ENCODE results near the gene CALHM2.

DNA sequence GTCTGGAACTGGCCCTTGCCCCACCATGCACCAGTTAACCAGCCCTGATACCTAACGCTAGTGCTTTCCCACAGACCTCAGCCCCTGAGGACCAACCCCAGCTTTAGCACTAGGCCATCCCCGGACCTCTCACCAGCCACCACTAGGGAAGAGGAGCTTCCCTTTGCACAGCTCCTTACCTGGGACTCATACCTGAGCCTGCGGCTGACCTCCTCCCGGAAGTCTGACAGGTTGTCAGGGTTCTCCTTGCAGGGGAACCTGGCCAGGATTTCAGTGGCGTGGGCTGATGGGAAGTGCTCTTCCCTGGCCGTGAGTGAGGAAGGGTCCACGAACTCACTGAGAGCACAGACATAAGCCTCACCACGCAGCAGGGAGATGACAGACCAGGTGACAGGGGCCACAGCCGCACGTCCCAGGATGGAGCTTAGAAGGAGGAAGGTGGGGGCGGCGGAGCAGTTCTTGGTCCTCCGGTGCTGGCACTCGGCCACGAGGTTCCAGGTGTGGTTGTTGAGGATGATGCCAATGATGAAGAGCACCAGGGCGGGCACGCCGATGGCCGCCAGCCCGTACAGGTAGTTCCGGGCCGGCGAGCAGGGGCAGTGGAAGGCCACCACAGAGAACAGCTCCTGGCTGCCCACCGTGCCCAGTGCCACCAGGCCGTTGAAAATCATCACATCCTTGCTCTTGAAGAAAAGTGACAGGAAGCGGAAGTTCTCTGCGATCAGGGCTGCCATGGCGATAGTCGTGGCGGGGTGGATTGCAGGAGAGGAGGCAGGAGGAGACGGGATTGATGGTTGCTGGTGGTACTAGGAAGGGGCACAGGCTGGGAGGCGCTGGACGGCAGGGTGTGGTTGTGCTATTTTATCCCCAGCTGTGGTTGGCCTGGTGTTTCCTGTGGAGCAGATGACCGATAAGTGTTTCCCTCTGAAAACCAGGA, 2.7 kb downstream of the CALHM2 start:
- TF ChIP-seq POLR2A (IDR thresholded peaks at IDR 0.05; ENCODE audit: insufficient read depth in 1 of 2, low read depth in 2 of 2, low read length in 2 of 2), result no peak
- TF ChIP-seq ZNF7 (CRISPR knock-in tag; IDR thresholded peaks at IDR 0.05), result no peak
- no peak for TF ChIP-seq ZSCAN12 (CRISPR knock-in tag; IDR thresholded peaks at IDR 0.05)
- TF ChIP-seq, protein P1, sequence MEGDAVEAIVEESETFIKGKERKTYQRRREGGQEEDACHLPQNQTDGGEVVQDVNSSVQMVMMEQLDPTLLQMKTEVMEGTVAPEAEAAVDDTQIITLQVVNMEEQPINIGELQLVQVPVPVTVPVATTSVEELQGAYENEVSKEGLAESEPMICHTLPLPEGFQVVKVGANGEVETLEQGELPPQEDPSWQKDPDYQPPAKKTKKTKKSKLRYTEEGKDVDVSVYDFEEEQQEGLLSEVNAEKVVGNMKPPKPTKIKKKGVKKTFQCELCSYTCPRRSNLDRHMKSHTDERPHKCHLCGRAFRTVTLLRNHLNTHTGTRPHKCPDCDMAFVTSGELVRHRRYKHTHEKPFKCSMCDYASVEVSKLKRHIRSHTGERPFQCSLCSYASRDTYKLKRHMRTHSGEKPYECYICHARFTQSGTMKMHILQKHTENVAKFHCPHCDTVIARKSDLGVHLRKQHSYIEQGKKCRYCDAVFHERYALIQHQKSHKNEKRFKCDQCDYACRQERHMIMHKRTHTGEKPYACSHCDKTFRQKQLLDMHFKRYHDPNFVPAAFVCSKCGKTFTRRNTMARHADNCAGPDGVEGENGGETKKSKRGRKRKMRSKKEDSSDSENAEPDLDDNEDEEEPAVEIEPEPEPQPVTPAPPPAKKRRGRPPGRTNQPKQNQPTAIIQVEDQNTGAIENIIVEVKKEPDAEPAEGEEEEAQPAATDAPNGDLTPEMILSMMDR (CRISPR knock-in tag; IDR thresholded peaks at IDR 0.05), result no peak
- TF ChIP-seq ZNF329 (CRISPR knock-in tag; IDR thresholded peaks at IDR 0.05; ENCODE audit: low read depth), result no peak
- no peak for TF ChIP-seq SALL1 (CRISPR knock-in tag; IDR thresholded peaks at IDR 0.05)
- TF ChIP-seq REL (CRISPR knock-in tag; conservative IDR thresholded peaks at IDR 0.05), result no peak
- TF ChIP-seq PHF8 (CRISPR knock-in tag; IDR thresholded peaks at IDR 0.05), result no peak
- TF ChIP-seq, protein P2, sequence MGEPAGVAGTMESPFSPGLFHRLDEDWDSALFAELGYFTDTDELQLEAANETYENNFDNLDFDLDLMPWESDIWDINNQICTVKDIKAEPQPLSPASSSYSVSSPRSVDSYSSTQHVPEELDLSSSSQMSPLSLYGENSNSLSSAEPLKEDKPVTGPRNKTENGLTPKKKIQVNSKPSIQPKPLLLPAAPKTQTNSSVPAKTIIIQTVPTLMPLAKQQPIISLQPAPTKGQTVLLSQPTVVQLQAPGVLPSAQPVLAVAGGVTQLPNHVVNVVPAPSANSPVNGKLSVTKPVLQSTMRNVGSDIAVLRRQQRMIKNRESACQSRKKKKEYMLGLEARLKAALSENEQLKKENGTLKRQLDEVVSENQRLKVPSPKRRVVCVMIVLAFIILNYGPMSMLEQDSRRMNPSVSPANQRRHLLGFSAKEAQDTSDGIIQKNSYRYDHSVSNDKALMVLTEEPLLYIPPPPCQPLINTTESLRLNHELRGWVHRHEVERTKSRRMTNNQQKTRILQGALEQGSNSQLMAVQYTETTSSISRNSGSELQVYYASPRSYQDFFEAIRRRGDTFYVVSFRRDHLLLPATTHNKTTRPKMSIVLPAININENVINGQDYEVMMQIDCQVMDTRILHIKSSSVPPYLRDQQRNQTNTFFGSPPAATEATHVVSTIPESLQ (CRISPR knock-in tag; conservative IDR thresholded peaks at IDR 0.05), result no peak
- TF ChIP-seq IKZF1 (IDR thresholded peaks at IDR 0.05), result no peak
- no peak for TF ChIP-seq ZNF207 (IDR thresholded peaks at IDR 0.05; ENCODE audit: borderline replicate concordance)
